Measurements from ENCODE around the gene CACNA2D1. TPM values are rescaled to one million over a fixed set of nuclear protein-coding genes. Genes with fewer than 3 reads are reported as not detected.

CACNA2D1 gene
- total RNA-seq, 1 donor from 2014 or later = 10.3 TPM

GRCh38 chr7:82110146-82110840 lies 333.3 kb downstream of the CACNA2D1 start:
- ATAC-seq (no peak), DNase-seq (no peak)
- Histone ChIP-seq H3K36me3 (no peaks in the 10 kb centered on the region), H3K27ac (no peak overlapping the region), H3K9me3 (no peaks in the 10 kb centered on the region), H3K4me1 (no peaks in the 10 kb centered on the region), H3K27me3 (no peaks in the 10 kb centered on the region), H3K4me3 (no peak overlapping the region)
- TF ChIP-seq, protein P1, sequence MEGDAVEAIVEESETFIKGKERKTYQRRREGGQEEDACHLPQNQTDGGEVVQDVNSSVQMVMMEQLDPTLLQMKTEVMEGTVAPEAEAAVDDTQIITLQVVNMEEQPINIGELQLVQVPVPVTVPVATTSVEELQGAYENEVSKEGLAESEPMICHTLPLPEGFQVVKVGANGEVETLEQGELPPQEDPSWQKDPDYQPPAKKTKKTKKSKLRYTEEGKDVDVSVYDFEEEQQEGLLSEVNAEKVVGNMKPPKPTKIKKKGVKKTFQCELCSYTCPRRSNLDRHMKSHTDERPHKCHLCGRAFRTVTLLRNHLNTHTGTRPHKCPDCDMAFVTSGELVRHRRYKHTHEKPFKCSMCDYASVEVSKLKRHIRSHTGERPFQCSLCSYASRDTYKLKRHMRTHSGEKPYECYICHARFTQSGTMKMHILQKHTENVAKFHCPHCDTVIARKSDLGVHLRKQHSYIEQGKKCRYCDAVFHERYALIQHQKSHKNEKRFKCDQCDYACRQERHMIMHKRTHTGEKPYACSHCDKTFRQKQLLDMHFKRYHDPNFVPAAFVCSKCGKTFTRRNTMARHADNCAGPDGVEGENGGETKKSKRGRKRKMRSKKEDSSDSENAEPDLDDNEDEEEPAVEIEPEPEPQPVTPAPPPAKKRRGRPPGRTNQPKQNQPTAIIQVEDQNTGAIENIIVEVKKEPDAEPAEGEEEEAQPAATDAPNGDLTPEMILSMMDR (IDR thresholded peaks at IDR 0.05) = no peak
- intact Hi-C loops (cut with DNase I) = no loop called here

DNA sequence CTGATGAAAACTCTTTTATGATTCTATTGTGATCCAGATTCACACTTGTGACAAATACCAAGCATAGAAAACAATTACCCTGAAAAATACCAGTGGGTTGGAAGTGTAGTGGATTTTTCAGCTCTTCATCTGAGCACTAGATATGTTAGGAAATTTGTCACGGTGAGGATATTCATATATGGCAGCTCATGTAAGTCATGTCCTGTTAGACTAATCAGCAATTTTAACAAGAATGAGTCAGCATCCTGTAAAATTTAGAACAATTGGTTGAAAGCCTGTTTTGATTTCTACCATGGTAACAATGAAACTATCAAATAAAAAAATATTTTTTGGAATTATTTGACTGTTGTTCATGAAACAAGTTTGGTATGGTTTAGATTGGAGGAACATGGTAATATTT lies 334.3 kb downstream of the CACNA2D1 start:
- Histone ChIP-seq H3K4me3 (no peak overlapping the region), H3K27me3 (no peaks in the 10 kb centered on the region), H3K27ac (no peak overlapping the region), H3K9me3 (no peaks in the 10 kb centered on the region), H3K4me1 (no peaks in the 10 kb centered on the region), H3K36me3 (no peaks in the 10 kb centered on the region)
- TF ChIP-seq, protein P1 (IDR thresholded peaks at IDR 0.05) = no peak
- DNase-seq (no peak), ATAC-seq (no peak)
- intact Hi-C loops (cut with DNase I) = no loop called here

DNA sequence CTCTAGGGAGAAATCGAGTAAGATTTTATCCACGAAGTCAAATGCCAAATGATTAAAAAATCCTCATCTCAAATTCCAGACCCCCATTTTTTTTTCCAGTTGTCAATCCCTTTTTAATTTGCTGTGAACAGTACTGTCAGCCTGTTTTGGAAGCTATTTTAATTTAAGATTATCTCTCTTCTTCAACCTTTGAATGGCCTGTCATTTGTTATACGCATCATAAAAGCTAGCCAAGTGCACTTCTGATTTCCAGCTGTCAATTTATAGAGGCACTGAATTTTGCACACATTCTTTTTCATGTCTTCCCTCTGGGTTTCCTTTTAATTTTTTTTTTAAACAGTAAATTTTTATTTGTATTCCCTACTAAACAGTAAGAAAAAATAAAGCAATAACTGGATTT lies 337.4 kb downstream of the CACNA2D1 start:
- Histone ChIP-seq H3K4me3 (no peak overlapping the region), H3K4me1 (no peaks in the 10 kb centered on the region), H3K36me3 (no peaks in the 10 kb centered on the region), H3K27ac (no peak overlapping the region), H3K27me3 (no peaks in the 10 kb centered on the region), H3K9me3 (no peaks in the 10 kb centered on the region)
- no peak for ATAC-seq
- DNase-seq = no peak
- intact Hi-C loops (cut with DNase I) = no loop called here
- TF ChIP-seq, protein P1 (IDR thresholded peaks at IDR 0.05) = no peak

GRCh38 chr7:82105463-82105862 lies 338.1 kb downstream of the CACNA2D1 start:
- intact Hi-C loops (cut with DNase I) = no loop called here
- H3K27ac ChIP-seq = no peak overlapping the region
- no peaks in the 10 kb centered on the region for H3K36me3 ChIP-seq
- H3K9me3 ChIP-seq = no peaks in the 10 kb centered on the region
- ATAC-seq (no peak), DNase-seq (no peak)
- H3K4me3 ChIP-seq = no peak overlapping the region
- H3K4me1 ChIP-seq = no peaks in the 10 kb centered on the region
- TF ChIP-seq, protein P1 (IDR thresholded peaks at IDR 0.05) = no peak
- H3K27me3 ChIP-seq = no peaks in the 10 kb centered on the region

DNA sequence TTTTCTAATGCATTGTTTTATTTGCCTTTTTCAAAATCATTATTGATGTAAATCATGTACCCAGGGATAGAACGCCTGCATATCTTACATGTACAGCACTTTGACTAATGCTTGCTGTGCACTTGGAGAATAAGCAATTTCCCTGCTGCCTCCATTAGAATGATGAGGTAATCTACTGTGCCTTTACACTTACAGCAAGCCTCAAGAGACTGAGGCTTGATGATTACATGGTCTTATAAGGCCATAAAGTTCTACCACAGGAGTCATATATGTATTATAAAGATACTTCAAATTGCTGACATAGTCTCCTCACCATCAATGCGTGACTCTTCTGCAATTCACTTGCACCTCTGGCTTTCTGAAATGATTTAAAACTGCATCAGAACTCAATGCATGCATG lies 345.2 kb downstream of the CACNA2D1 start:
- no peak overlapping the region for H3K27ac ChIP-seq
- H3K36me3 ChIP-seq = no peaks in the 10 kb centered on the region
- H3K9me3 ChIP-seq = no peaks in the 10 kb centered on the region
- DNase-seq (no peak), ATAC-seq (no peak)
- no peaks in the 10 kb centered on the region for H3K4me1 ChIP-seq
- TF ChIP-seq, protein P1 (IDR thresholded peaks at IDR 0.05) = no peak
- intact Hi-C loops (cut with DNase I) = no loop called here
- no peaks in the 10 kb centered on the region for H3K27me3 ChIP-seq
- H3K4me3 ChIP-seq = no peak overlapping the region

All from upper lobe of right lung (tissue), 1 donor.